GM12864 (cell line): Measurements from ENCODE around the gene GPR176.
"Not testable (repeated sequence)": the region's sequence is repeated elsewhere in the genome, so short reads cannot be mapped to it uniquely, and the experiment has no call there.

Source experiments
- DNase-seq: peaks from one replicate; pipeline ENCODE4 v3.0.0-alpha.2; 2011; ENCODE audit warnings: low read depth
- H3K4me3 ChIP-seq: 2 replicates; pipeline ENCODE4 v1.5.1; 2011; ENCODE audit warnings: mild to moderate bottlenecking, low read depth, low read length, control low read depth
- TF ChIP-seq, protein P1 (sequence below): IDR thresholded peaks from 2 replicates; pipeline ENCODE4 v1.5.1; 2011; ENCODE audit warnings: low read depth, mild to moderate bottlenecking, moderate library complexity, low read length, control low read depth, inconsistent platforms; ENCODE audit errors: missing control alignments

GPR176 gene

DNA sequence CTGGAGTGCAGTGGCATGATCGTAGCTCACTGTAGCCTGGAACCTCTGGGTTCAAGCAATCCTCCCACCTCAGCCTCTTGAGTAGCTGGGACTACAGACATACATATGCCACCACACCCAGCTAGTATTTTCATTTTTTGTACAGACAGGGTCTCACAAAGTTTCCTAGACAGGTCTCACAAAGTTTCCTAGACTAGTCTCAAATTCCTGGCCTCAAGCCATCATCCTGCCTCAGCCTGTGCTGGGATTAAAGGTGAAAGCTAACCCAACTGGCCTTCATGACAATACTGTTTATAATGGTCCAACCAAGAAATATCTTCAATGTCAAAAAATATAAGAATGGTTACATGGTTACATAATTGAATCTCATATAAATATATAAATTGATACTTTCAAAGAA, 24.0 kb downstream of the GPR176 start:
- TF ChIP-seq, protein P1, sequence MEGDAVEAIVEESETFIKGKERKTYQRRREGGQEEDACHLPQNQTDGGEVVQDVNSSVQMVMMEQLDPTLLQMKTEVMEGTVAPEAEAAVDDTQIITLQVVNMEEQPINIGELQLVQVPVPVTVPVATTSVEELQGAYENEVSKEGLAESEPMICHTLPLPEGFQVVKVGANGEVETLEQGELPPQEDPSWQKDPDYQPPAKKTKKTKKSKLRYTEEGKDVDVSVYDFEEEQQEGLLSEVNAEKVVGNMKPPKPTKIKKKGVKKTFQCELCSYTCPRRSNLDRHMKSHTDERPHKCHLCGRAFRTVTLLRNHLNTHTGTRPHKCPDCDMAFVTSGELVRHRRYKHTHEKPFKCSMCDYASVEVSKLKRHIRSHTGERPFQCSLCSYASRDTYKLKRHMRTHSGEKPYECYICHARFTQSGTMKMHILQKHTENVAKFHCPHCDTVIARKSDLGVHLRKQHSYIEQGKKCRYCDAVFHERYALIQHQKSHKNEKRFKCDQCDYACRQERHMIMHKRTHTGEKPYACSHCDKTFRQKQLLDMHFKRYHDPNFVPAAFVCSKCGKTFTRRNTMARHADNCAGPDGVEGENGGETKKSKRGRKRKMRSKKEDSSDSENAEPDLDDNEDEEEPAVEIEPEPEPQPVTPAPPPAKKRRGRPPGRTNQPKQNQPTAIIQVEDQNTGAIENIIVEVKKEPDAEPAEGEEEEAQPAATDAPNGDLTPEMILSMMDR, result no peak
- no peak for DNase-seq
- no peak overlapping the region for H3K4me3 ChIP-seq

DNA sequence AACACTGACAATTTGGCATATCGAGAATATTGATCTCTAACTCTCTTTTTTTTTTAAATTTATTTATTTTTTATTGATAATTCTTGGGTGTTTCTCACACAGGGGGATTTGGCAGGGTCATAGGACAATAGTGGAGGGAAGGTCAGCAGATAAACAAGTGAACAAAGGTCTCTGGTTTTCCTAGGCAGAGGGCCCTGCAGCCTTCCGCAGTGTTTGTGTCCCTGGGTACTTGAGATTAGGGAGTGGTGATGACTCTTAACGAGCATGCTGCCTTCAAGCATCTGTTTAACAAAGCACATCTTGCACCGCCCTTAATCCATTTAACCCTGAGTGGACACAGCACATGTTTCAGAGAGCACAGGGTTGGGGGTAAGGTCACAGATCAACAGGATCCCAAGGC, 27.0 kb downstream of the GPR176 start:
- DNase-seq, H3K4me3 ChIP-seq: not testable (repeated sequence)

DNA sequence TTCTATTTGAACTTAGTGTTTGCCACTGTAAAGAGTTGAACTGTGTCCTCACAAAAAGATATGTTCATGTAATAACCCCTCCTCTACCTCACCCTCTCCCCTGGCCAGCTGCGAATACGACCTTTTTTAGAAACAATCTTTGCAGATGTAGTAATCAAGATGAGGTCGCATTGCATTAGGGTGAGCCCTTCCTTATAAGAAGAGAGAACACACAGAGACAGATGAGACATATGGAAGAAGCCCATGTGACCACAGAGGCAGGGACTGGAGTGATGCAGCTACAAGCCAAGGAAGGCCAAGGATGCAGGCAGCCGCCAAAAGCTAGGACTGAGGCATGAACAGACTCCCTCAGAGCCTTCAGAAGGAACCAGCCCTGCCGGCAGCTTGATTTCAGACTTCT, 27.6 kb downstream of the GPR176 start:
- no peak for DNase-seq
- TF ChIP-seq, protein P1, result no peak
- no peak overlapping the region for H3K4me3 ChIP-seq

DNA sequence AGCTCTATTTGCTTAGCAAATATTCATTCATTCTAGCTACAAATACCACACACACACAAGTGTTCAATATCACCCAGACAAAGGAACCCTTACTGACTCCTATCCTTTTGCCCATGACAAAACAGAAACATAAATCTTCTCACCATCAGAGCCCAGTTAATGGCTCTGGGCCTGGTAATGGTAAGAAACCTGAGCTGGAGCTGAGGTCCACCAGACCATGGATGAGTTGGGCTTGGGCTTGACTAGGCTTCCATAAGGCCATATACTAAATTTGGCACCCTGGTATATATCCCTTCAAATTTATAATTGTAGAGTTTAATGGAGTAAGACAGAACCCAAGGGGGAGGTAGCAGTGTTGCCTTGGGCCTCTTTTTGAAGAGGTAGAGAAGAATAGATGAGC, 29.4 kb downstream of the GPR176 start:
- H3K4me3 ChIP-seq, result no peak overlapping the region
- TF ChIP-seq, protein P1, result no peak
- DNase-seq, result no peak

DNA sequence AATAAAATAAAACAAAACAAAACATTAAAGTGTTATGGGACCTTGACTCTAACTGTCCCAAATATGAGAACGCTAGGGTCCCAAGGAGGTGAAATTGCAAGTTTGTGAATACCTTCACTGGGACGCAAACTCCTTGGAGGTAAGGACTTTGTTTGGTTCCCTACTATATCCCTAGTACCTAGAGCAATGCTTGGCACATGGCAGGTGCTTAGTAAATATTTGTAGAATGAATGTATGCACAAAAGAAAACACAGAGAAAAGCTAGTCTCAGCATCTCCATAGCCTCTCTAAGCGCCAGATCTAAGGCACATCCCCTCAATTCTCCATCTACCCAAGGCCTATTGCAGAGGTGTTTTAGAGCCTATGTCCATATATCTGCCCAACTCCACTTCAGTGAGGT, 30.5 kb downstream of the GPR176 start:
- TF ChIP-seq, protein P1, result no peak
- no peak for DNase-seq
- H3K4me3 ChIP-seq, result no peak overlapping the region

DNA sequence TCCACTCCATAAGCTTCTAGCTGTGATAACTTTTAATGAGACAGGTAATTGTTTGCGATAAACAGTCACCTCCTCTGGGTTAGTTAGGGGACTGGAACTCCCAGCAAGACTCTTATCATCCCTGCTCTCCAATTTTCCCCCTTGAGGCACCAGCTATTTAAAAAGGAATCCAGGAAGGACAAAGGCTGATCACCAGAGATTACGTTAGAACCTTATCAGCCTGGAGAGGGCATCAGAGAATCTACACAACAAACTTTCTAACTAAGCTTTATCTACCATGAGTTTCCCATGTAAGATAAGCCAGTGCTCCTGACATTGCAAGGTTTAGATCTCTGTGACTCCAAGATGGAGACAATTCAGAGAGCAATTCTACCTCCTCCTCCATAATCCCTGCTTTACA, 31.3 kb downstream of the GPR176 start:
- no peak for DNase-seq
- no peak overlapping the region for H3K4me3 ChIP-seq
- TF ChIP-seq, protein P1, result no peak

DNA sequence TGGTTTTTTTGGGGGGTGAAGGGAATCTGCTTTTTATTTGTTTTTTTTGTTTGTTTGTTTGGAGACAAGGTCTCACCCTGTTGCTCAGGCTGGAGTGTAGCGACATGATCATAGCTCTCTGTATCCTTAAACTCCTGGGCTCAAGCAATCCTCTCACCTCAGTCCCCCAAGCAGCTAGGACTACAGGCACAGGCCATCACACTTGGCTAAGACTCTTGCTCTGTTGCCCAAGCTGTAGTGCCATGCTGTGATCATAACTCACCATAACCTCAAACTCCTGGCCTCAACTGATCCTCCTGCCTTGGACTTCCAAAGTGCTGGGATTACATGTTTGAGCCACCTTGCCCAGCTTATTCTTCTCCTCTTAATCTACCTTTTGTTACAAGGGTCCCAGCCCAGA, 31.8 kb downstream of the GPR176 start:
- H3K4me3 ChIP-seq, result no peak overlapping the region
- DNase-seq, result no peak
- TF ChIP-seq, protein P1, result no peak

DNA sequence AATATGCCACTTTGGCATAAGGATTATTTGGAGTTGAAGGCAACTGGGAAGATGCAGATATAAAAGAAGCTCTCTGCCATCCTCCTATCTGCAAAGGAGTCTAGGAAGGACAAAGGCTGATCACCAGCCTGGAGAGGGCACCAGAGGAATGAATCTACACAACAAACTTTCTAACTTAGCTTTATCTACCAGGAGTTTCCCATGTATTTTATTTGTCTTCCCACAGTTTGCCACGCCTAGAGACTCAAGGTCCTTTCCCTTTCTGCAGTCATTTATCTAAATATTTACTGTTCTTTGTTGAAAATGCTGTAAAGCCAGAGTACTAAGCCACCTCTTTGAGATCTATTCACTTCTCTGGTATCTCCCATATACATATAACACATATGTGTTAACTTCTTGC, 32.2 kb downstream of the GPR176 start:
- H3K4me3 ChIP-seq, result no peak overlapping the region
- DNase-seq, result no peak
- TF ChIP-seq, protein P1, result peak; percentile 24
